Measurements from ENCODE around the gene PPP2R5C. TPM values are rescaled to one million over a fixed set of nuclear protein-coding genes. Genes with fewer than 3 reads are reported as not detected.

PPP2R5C gene
- total and polyA plus RNA-seq, 8 donors, result 41.6 to 76.1 (median 55.9) TPM

- intact Hi-C loops (cut with DNase I), result loop anchor here in 1 of 3 donors (10.0 kb wide), 1 partner anchor 113 kb away; no protein-coding TSS in a partner anchor
- H3K4me1 ChIP-seq, result no peaks in the 10 kb centered on the region
- FAIRE-seq, result no peak
- H3K27me3 ChIP-seq, result no peaks in the 10 kb centered on the region
- WGBS, 2 donors, result 93 to 94% methylated on average over 10 of the region's 10 CpGs
- no peak for DNase-seq
- TF ChIP-seq, protein P1, sequence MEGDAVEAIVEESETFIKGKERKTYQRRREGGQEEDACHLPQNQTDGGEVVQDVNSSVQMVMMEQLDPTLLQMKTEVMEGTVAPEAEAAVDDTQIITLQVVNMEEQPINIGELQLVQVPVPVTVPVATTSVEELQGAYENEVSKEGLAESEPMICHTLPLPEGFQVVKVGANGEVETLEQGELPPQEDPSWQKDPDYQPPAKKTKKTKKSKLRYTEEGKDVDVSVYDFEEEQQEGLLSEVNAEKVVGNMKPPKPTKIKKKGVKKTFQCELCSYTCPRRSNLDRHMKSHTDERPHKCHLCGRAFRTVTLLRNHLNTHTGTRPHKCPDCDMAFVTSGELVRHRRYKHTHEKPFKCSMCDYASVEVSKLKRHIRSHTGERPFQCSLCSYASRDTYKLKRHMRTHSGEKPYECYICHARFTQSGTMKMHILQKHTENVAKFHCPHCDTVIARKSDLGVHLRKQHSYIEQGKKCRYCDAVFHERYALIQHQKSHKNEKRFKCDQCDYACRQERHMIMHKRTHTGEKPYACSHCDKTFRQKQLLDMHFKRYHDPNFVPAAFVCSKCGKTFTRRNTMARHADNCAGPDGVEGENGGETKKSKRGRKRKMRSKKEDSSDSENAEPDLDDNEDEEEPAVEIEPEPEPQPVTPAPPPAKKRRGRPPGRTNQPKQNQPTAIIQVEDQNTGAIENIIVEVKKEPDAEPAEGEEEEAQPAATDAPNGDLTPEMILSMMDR (IDR thresholded peaks at IDR 0.05), result no peak
- H3K9me3 ChIP-seq, result no peaks in the 10 kb centered on the region
- H3K27ac ChIP-seq, result no peak overlapping the region
- peaks cover 0 to 17% (median 5%) of the 10 kb centered on the region in 3 donors for H3K36me3 ChIP-seq
- no peak for ATAC-seq
- H3K4me3 ChIP-seq, result no peak overlapping the region
Measured at GRCh38 chr14:101888182-101888581, 126.7 kb downstream of the PPP2R5C start.

GRCh38 chr14:101889366-101889765 lies 127.9 kb downstream of the PPP2R5C start:
- Histone ChIP-seq H3K4me1 (no peaks in the 10 kb centered on the region), H3K27ac (no peak overlapping the region), H3K36me3 (peaks cover 0 to 22% (median 2%) of the 10 kb centered on the region in 3 donors), H3K27me3 (no peaks in the 10 kb centered on the region), H3K4me3 (no peak overlapping the region), H3K9me3 (no peaks in the 10 kb centered on the region)
- FAIRE-seq (no peak), DNase-seq (no peak), ATAC-seq (no peak)
- WGBS, 2 donors, result 92 to 95% methylated on average over 10 of the region's 10 CpGs
- intact Hi-C loops (cut with DNase I), result loop anchor here in 1 of 3 donors (10.0 kb wide), 1 partner anchor 115 kb away; no protein-coding TSS in a partner anchor
- TF ChIP-seq, protein P1 (IDR thresholded peaks at IDR 0.05), result no peak

DNA sequence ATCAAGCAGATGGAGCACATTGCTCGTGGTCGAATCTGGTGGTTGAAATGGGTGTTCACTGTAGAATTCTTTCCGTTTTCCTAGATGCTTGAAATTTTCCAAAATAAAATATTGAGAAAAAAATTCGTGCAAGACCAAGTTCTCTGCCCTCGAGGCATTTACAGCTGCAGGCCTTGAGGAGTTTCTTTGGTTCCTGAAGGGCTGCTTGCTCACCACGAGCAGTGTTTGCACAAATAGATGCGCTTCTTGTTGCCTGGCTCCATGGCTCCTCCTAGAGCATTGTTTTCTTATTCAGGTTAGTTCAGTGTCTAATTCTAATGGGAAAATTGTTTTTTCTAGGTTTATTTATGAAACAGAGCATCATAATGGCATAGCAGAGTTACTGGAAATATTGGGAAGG lies 128.4 kb downstream of the PPP2R5C start:
- FAIRE-seq, result no peak
- H3K4me3 ChIP-seq, result no peak overlapping the region
- intact Hi-C loops (cut with DNase I), result loop anchor here in 2 of 3 donors (10.0 kb wide), 1 partner anchor 115 kb away; no protein-coding TSS in a partner anchor
- ATAC-seq, result peak in 3 of 4 donors; percentile 61 to 79 (median 72)
- WGBS, 2 donors, result 58 to 64% methylated on average over 7 of the region's 7 CpGs
- no peaks in the 10 kb centered on the region for H3K27me3 ChIP-seq
- H3K9me3 ChIP-seq, result no peaks in the 10 kb centered on the region
- no peaks in the 10 kb centered on the region for H3K4me1 ChIP-seq
- TF ChIP-seq, protein P1 (IDR thresholded peaks at IDR 0.05), result no peak
- H3K36me3 ChIP-seq, result peaks cover 0 to 22% (median 0%) of the 10 kb centered on the region in 3 donors
- no peak overlapping the region for H3K27ac ChIP-seq
- no peak for DNase-seq

DNA sequence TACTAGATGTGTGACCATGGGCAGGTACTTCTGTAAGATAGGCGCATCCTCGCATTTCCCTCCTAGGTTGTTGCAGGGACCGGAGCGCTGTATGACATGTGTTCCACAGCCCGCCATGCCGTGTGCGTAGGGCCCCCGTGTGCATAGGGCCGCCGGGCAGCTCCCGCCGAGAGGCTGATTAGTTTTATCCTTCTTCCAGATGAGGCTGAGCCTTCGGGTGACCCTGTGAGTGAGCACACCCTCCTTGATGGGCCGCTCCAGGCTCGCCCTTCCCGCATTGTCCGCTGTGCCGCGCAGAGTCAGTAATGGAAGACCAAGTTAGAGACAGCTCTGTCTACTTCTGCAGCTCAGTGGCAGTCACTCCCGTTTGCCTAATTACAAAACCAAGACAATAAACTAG lies 130.0 kb downstream of the PPP2R5C start:
- Histone ChIP-seq H3K9me3 (no peaks in the 10 kb centered on the region), H3K27ac (no peak overlapping the region), H3K4me3 (no peak overlapping the region), H3K27me3 (no peaks in the 10 kb centered on the region), H3K4me1 (no peaks in the 10 kb centered on the region), H3K36me3 (peaks cover 0 to 17% (median 0%) of the 10 kb centered on the region in 3 donors)
- FAIRE-seq (no peak), ATAC-seq (no peak), DNase-seq (no peak)
- intact Hi-C loops (cut with DNase I), result loop anchor here in 1 of 3 donors (10.0 kb wide), 1 partner anchor 117 kb away; no protein-coding TSS in a partner anchor
- TF ChIP-seq, protein P1 (IDR thresholded peaks at IDR 0.05), result no peak
- 93 to 95% methylated on average over 20 of the region's 20 CpGs for WGBS, 2 donors

GRCh38 chr14:101893759-101894158 lies 132.2 kb downstream of the PPP2R5C start:
- no peak for FAIRE-seq
- 72 to 73% methylated on average over 3 of the region's 3 CpGs for WGBS, 2 donors

More at GRCh38 chr14:101893759-101894158, 132.2 kb downstream of the PPP2R5C start:
- Histone ChIP-seq H3K36me3 (peaks cover 0 to 12% (median 0%) of the 10 kb centered on the region in 3 donors), H3K27ac (no peak overlapping the region), H3K27me3 (no peaks in the 10 kb centered on the region), H3K4me3 (no peak overlapping the region), H3K9me3 (no peaks in the 10 kb centered on the region), H3K4me1 (no peaks in the 10 kb centered on the region)
- intact Hi-C loops (cut with DNase I), result loop anchor here in 1 of 3 donors (10.0 kb wide), 1 partner anchor 119 kb away; no protein-coding TSS in a partner anchor
- DNase-seq (no peak), ATAC-seq (no peak)
- TF ChIP-seq, protein P1 (IDR thresholded peaks at IDR 0.05), result no peak

Data from pancreas (tissue), 10 donors.